ENCODE measurements around the gene CUL3. TPM values are rescaled to one million over a fixed set of nuclear protein-coding genes. Genes with fewer than 3 reads are reported as not detected.

The CUL3 gene
- total RNA-seq (2014; rRNA removed; shearing (Covaris generic)) = 99.5 and 125 TPM in 2 replicates
- 74.2 and 86.0 TPM in 2 replicates for polyA plus RNA-seq (2016; fragmentation: Nextera tagmentation; extraction: Ambion mirVana)
- long read RNA-seq, full-length matches to known transcripts = 2 of 7 reads
- long read RNA-seq, partial matches to known transcripts = 5 of 7 reads
- long read RNA-seq, other reads (novel, unspliced or antisense) = 0 of 7 reads

- H3K27ac ChIP-seq (ENCODE audit: low read depth) = peak within 1 kb of the TSS; percentile 87
These were observed at the start of gene CUL3 for GRCh38 chr2:224585211-224586088. CUL3 (minus strand) TSS chr2:224585363; CDS start chr2:224585009, 354 bp downstream.

GRCh38 chr2:224630659-224631550 is 45.7 kb upstream of the CUL3 start:
- TF ChIP-seq ZNF331 (CRISPR knock-in tag; IDR thresholded peaks at IDR 0.05; ENCODE audit: low read depth) (no peak), CREB1 (CRISPR knock-in tag; IDR thresholded peaks at IDR 0.05; ENCODE audit: low read depth) (no peak)
- no peaks in the 10 kb centered on the region for H3K4me1 ChIP-seq (ENCODE audit: insufficient read depth)
- no peak overlapping the region for H3K4me3 ChIP-seq
- no peak overlapping the region for H3K27ac ChIP-seq (ENCODE audit: low read depth)
- no peak for ATAC-seq
- H3K27me3 ChIP-seq (ENCODE audit: insufficient read depth) = no peaks in the 10 kb centered on the region
- H3K4me1 Mint-ChIP-seq = no peaks in the 10 kb centered on the region
- no peak overlapping the region for H3K4me2 ChIP-seq
- no peak overlapping the region for H3K27ac Mint-ChIP-seq
- H3K36me3 ChIP-seq (ENCODE audit: insufficient read depth) = no peaks in the 10 kb centered on the region
- no peaks in the 10 kb centered on the region for H3K9me2 ChIP-seq (ENCODE audit: insufficient read depth)
- peaks cover under 1% of the 10 kb centered on the region; the same call in 1 of the 3 replicates for H3K9me3 Mint-ChIP-seq
- no peaks in the 10 kb centered on the region for H3K27me3 Mint-ChIP-seq (ENCODE audit: insufficient read depth, low read depth, poor library complexity)
- no peaks in the 10 kb centered on the region for H3K79me2 ChIP-seq (replicated peaks; ENCODE audit: insufficient read depth)
- no peaks in the 10 kb centered on the region for H4K20me1 ChIP-seq (replicated peaks; ENCODE audit: insufficient read depth)
- H3K4me3 Mint-ChIP-seq = no peak overlapping the region
- H2AFZ ChIP-seq = peak overlapping the region; percentile 52; the same call in 1 of the 2 replicates
- peak; percentile 6 for DNase-seq (ENCODE audit: low spot score)
- no peaks in the 10 kb centered on the region for H3K36me3 Mint-ChIP-seq (ENCODE audit: low read depth)
- H3F3A ChIP-seq (replicated peaks; ENCODE audit: low read depth) = no peaks in the 10 kb centered on the region

More at GRCh38 chr2:224585211-224586088, at the start of gene CUL3:
- H2AFZ ChIP-seq = peak within 1 kb of the TSS; percentile 69; the same call in 1 of the 2 replicates
- H3K4me1 ChIP-seq (ENCODE audit: insufficient read depth) = peaks cover 25% of the 10 kb centered on the region
- H3K27me3 ChIP-seq (ENCODE audit: insufficient read depth) = no peaks in the 10 kb centered on the region
- peak; percentile 99 for DNase-seq (ENCODE audit: low spot score)
- TF ChIP-seq POLR2AphosphoS5 (IDR thresholded peaks at IDR 0.05; ENCODE audit: low read depth) = peak; percentile 73
- no peak for TF ChIP-seq ZNF114 (CRISPR knock-in tag; IDR thresholded peaks at IDR 0.05)
- TF ChIP-seq ETS1 (IDR thresholded peaks at IDR 0.05) = peak; percentile 27; the same call in 1 of the 2 replicates
- H3F3A ChIP-seq (replicated peaks; ENCODE audit: low read depth) = no peaks in the 10 kb centered on the region
- H3K9me2 ChIP-seq (ENCODE audit: insufficient read depth) = no peaks in the 10 kb centered on the region
- 0 out of 3 replicates have a peak, but pooled peaks cover 3% of the 10 kb centered on the region for H3K9me3 Mint-ChIP-seq
- H3K27ac Mint-ChIP-seq = peak within 1 kb of the TSS; percentile 98
- H3K36me3 ChIP-seq (ENCODE audit: insufficient read depth) = no peaks in the 10 kb centered on the region
- H3K4me3 ChIP-seq = peak within 1 kb of the TSS; percentile 93
- H4K20me1 ChIP-seq (replicated peaks; ENCODE audit: insufficient read depth) = peaks cover 22% of the 10 kb centered on the region
- peak; percentile 97 for ATAC-seq
- H3K4me2 ChIP-seq = peak within 1 kb of the TSS; percentile 86
- H3K27me3 Mint-ChIP-seq (ENCODE audit: insufficient read depth, low read depth, poor library complexity) = peaks cover 11% of the 10 kb centered on the region
- H3K36me3 Mint-ChIP-seq (ENCODE audit: low read depth) = peaks cover 15% of the 10 kb centered on the region; the same call in 2 of the 3 replicates
- peak within 1 kb of the TSS; percentile 100 for H3K4me3 Mint-ChIP-seq
- peaks cover 40% of the 10 kb centered on the region for H3K79me2 ChIP-seq (replicated peaks; ENCODE audit: insufficient read depth)
- peaks cover 41% of the 10 kb centered on the region for H3K4me1 Mint-ChIP-seq

All from GM23338 (cell line).